ENCODE data around the gene LRRC1.

The LRRC1 gene

DNA sequence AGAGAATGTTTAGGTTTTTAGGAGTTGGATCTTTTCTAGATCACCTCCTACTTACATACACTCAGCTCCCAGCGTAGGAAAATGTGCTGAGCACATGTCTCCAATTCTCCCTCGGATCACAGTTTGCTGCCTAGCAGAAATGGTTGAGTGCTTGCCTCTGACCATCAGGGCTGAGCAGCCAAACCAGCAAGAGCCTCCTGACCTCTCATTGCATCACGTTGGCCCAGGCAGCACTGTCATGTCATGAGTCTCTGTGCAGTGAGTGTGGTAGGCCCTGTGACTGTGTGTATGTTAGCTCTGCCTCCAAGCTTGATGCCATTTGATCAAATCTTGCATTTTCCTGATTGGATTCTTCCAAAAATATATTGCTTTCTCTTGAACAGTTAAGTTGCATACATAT lies 112.0 kb downstream of the LRRC1 start:
- TF ChIP-seq, protein P1, sequence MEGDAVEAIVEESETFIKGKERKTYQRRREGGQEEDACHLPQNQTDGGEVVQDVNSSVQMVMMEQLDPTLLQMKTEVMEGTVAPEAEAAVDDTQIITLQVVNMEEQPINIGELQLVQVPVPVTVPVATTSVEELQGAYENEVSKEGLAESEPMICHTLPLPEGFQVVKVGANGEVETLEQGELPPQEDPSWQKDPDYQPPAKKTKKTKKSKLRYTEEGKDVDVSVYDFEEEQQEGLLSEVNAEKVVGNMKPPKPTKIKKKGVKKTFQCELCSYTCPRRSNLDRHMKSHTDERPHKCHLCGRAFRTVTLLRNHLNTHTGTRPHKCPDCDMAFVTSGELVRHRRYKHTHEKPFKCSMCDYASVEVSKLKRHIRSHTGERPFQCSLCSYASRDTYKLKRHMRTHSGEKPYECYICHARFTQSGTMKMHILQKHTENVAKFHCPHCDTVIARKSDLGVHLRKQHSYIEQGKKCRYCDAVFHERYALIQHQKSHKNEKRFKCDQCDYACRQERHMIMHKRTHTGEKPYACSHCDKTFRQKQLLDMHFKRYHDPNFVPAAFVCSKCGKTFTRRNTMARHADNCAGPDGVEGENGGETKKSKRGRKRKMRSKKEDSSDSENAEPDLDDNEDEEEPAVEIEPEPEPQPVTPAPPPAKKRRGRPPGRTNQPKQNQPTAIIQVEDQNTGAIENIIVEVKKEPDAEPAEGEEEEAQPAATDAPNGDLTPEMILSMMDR (IDR thresholded peaks at IDR 0.05; ENCODE audit: low read depth, low read length): no peak
- Histone ChIP-seq H3K27ac (no peak overlapping the region), H3K27me3 (ENCODE audit: insufficient read depth, low read depth, severe bottlenecking) (no peaks in the 10 kb centered on the region), H3K4me3 (ENCODE audit: low read depth, low read length) (no peak overlapping the region), H3K36me3 (no peaks in the 10 kb centered on the region), H3K9me3 (ENCODE audit: severe bottlenecking) (no peaks in the 10 kb centered on the region)
- DNase-seq: no peak

DNA sequence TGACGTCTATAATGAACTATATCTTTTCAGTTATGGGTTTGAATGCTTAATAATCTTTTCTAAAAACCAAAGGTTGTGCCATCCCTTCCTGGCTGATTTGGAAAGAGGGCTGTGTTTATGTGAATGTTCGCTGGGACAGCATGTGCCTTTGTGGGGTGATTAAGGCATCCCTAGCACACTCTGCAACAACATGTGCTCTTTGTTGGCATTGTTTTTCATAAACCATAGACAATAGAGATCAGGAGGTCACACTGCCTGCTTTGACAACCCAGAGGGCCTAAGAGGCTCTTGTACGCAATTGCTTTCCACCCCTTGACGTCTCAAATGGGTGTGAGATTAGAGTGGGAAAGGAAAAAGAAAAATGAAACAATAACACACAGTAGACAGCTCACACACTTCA lies 116.0 kb downstream of the LRRC1 start:
- DNase-seq: no peak
- Histone ChIP-seq H3K27ac (no peak overlapping the region), H3K4me3 (ENCODE audit: low read depth, low read length) (no peak overlapping the region), H3K27me3 (ENCODE audit: insufficient read depth, low read depth, severe bottlenecking) (no peaks in the 10 kb centered on the region), H3K36me3 (no peaks in the 10 kb centered on the region), H3K9me3 (ENCODE audit: severe bottlenecking) (no peaks in the 10 kb centered on the region)
- TF ChIP-seq, protein P1 (IDR thresholded peaks at IDR 0.05; ENCODE audit: low read depth, low read length): no peak

DNA sequence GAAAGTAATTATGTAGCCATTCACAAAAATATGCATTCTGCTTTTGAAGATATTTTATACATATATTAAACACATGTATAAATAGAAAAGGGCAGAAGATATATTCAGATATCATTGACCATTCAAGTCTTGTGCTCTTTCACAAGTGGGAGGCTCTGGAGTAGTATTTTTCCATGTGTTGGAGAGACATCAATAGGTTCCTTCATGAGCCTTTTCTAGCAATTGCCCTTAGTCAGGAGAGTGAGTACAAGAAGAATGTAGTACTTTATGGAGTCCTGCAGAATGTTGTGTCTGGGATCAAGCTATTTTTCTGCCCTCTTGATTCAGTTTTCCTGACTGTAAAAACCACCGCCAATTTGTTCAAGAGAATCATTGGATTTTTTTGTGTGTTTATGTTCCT lies 117.9 kb downstream of the LRRC1 start:
- TF ChIP-seq, protein P1 (IDR thresholded peaks at IDR 0.05; ENCODE audit: low read depth, low read length): no peak
- DNase-seq: no peak
- Histone ChIP-seq H3K4me3 (ENCODE audit: low read depth, low read length) (no peak overlapping the region), H3K27me3 (ENCODE audit: insufficient read depth, low read depth, severe bottlenecking) (no peaks in the 10 kb centered on the region), H3K9me3 (ENCODE audit: severe bottlenecking) (no peaks in the 10 kb centered on the region), H3K27ac (no peak overlapping the region), H3K36me3 (no peaks in the 10 kb centered on the region)

DNA sequence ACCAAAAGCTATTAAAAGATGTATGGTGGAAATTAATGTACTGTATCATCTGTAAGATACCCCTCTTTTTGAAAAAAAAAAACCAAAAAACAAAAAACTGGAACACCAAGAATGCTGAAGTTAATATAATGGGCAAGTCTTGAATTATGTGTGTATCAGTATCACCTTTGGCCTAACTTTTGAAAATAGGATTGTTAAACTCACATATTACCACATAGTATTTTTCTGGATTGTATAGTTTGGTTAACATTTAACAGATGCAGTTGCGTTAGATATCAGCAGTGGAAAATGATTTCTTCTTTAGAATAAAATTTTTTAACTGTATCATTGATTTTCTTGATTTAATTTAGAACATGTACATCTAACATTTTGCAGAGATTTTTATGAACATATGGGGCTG lies 118.5 kb downstream of the LRRC1 start:
- H3K27me3 ChIP-seq (ENCODE audit: insufficient read depth, low read depth, severe bottlenecking): no peaks in the 10 kb centered on the region
- H3K9me3 ChIP-seq (ENCODE audit: severe bottlenecking): no peaks in the 10 kb centered on the region
- TF ChIP-seq, protein P1 (IDR thresholded peaks at IDR 0.05; ENCODE audit: low read depth, low read length): no peak
- no peak overlapping the region for H3K4me3 ChIP-seq (ENCODE audit: low read depth, low read length)
- no peaks in the 10 kb centered on the region for H3K36me3 ChIP-seq
- DNase-seq: no peak
- H3K27ac ChIP-seq: no peak overlapping the region

DNA sequence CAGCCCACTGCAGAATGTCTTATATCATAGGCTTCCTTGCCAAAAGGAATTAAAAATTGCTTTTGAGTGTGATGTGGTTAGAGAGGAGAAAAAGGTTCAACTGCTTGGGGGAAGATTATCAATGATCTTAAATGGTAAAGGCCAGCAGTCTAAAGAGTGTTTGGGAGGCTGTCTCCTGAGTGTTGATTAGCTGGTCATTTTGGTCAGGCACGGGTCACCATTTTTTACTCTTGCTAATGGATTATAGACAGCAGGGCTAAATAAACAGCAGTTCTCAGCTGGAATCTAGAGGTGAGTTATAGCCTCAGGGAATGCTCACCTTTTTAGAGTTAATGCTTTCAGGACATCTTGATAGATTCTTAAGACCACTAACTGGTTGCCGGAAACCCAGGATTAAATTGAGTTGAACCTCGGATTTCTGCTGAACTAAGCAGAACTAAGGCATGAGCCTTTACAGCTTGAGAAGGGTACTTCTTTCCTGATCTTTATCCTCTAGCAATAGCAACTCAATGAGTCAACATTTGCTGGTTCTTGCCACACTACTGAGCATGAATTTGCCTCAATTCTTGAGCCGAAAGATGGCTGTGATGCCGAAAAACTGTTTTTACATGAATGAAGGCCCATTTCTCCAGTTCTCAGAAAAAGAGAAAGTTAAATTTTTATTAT lies 120.4 kb downstream of the LRRC1 start:
- no peak overlapping the region for H3K27ac ChIP-seq
- DNase-seq: no peak
- H3K4me3 ChIP-seq (ENCODE audit: low read depth, low read length): no peak overlapping the region
- TF ChIP-seq, protein P1 (IDR thresholded peaks at IDR 0.05; ENCODE audit: low read depth, low read length): no peak
- H3K36me3 ChIP-seq: no peaks in the 10 kb centered on the region
- H3K27me3 ChIP-seq (ENCODE audit: insufficient read depth, low read depth, severe bottlenecking): no peaks in the 10 kb centered on the region
- H3K9me3 ChIP-seq (ENCODE audit: severe bottlenecking): no peaks in the 10 kb centered on the region
